Common myeloid progenitor, CD34-positive (primary cell): Measurements from ENCODE around the gene MACROD2.

Experiments
- CTCF ChIA-PET: fragments of 350-600 bp; sonication (Branson Sonifier 250); formaldehyde crosslinking; loops from one replicate; lab custom pipeline; 2021; ENCODE audit warnings: antibody characterized with exemption; lab: Charles Lee
- POLR2A ChIA-PET: fragments of 350-600 bp; sonication (Branson Sonifier 250); formaldehyde crosslinking; loops from one replicate; lab custom pipeline; 2021; ENCODE audit warnings: antibody characterized with exemption; lab: Charles Lee
- DNase-seq, 3 donors: peaks; one replicate each; pipeline versions ENCODE4 v3.0.0 to v3.0.0-alpha.2; 2013
- H3K27ac ChIP-seq, 2 experiments: 1 replicate in 1 of 2; 2 replicates in 1 of 2; pipeline ENCODE4 v1.7.0; 2013; ENCODE audit warnings: inconsistent platforms in 2 of 2, low read length in 2 of 2, mild to moderate bottlenecking in 2 of 2, low read depth in 1 of 2, moderate library complexity in 1 of 2; ENCODE audit not compliant: severe bottlenecking in 2 of 2, insufficient read depth in 1 of 2, poor library complexity in 1 of 2
- H3K27me3 ChIP-seq, 5 experiments: replicated peaks in 2 of 5; 1 replicate in 3 of 5; 2 replicates in 2 of 5; pipeline versions ENCODE4 v1.6.1 to v1.7.0; 2013; ENCODE audit warnings: low read length in 4 of 5, mild to moderate bottlenecking in 2 of 5, moderate library complexity in 2 of 5, inconsistent platforms in 1 of 5; ENCODE audit not compliant: insufficient read depth in 5 of 5, control insufficient read depth in 4 of 5
- H3K36me3 ChIP-seq, 4 experiments: 1 replicate in 2 of 4; 2 replicates in 2 of 4; pipeline versions ENCODE4 v1.6.1 to v1.7.0; 2013; ENCODE audit warnings: low read length in 3 of 4, control low read depth in 1 of 4, mild to moderate bottlenecking in 1 of 4; ENCODE audit not compliant: control insufficient read depth in 4 of 4, insufficient read depth in 4 of 4
- H3K4me1 ChIP-seq, 4 experiments: 1 replicate in 3 of 4; 2 replicates in 1 of 4; pipeline versions ENCODE4 v1.6.1 to v1.7.1; 2013; ENCODE audit warnings: low read length in 3 of 4, mild to moderate bottlenecking in 3 of 4, control low read depth in 1 of 4, inconsistent platforms in 1 of 4, moderate library complexity in 1 of 4; ENCODE audit not compliant: control insufficient read depth in 4 of 4, insufficient read depth in 4 of 4; ENCODE audit errors: control extremely low read depth in 1 of 4
- H3K4me3 ChIP-seq, 7 experiments: 1 replicate in 4 of 7; 2 replicates in 3 of 7; pipeline versions ENCODE4 v1.5.1 to v1.7.0; 2013; ENCODE audit warnings: mild to moderate bottlenecking in 7 of 7, low read length in 6 of 7, moderate library complexity in 6 of 7, inconsistent platforms in 2 of 7, low read depth in 2 of 7, control low read depth in 1 of 7; ENCODE audit not compliant: insufficient read depth in 4 of 7, control insufficient read depth in 1 of 7; ENCODE audit errors: extremely low read depth in 1 of 7
- H3K9me3 ChIP-seq, 5 experiments: 1 replicate in 4 of 5; 2 replicates in 1 of 5; pipeline versions ENCODE4 v1.6.1 to v1.7.1; 2013; ENCODE audit warnings: low read length in 4 of 5, mild to moderate bottlenecking in 2 of 5, inconsistent platforms in 1 of 5, low read depth in 1 of 5, moderate library complexity in 1 of 5; ENCODE audit not compliant: control insufficient read depth in 4 of 5, insufficient read depth in 2 of 5; ENCODE audit errors: control extremely low read depth in 1 of 5
- WGBS: methylation state at CpG from one replicate; pipeline ENCODE4 v1.1.5; 2013; ENCODE audit not compliant: insufficient coverage; 5-methylcytosine and 5-hydroxymethylcytosine counted together

Gene MACROD2

GRCh38 chr20:15613530-15613929 is 1618.2 kb downstream of the MACROD2 start:
- ChIA-PET POLR2A (no interaction called here), CTCF (no interaction called here)
- H3K27me3 ChIP-seq = no peaks in the 10 kb centered on the region
- no peak overlapping the region for H3K4me3 ChIP-seq
- H3K9me3 ChIP-seq = peaks cover 0 to 2% (median 0%) of the 10 kb centered on the region in 5 experiments
- no peak for DNase-seq
- peaks cover 0 to 15% (median 3%) of the 10 kb centered on the region in 4 experiments for H3K4me1 ChIP-seq
- 100% methylated on average over 4 of the region's 4 CpGs for WGBS
- H3K36me3 ChIP-seq = no peaks in the 10 kb centered on the region
- H3K27ac ChIP-seq = no peak overlapping the region

GRCh38 chr20:15616626-15617025 is 1621.3 kb downstream of the MACROD2 start:
- ChIA-PET POLR2A (no interaction called here), CTCF (no interaction called here)
- WGBS = no CpG with 5 or more reads among the region's 1 CpG
- Histone ChIP-seq H3K36me3 (no peaks in the 10 kb centered on the region), H3K9me3 (no peaks in the 10 kb centered on the region), H3K4me3 (no peak overlapping the region), H3K27ac (no peak overlapping the region), H3K27me3 (no peaks in the 10 kb centered on the region), H3K4me1 (no peaks in the 10 kb centered on the region)
- DNase-seq = no peak

DNA sequence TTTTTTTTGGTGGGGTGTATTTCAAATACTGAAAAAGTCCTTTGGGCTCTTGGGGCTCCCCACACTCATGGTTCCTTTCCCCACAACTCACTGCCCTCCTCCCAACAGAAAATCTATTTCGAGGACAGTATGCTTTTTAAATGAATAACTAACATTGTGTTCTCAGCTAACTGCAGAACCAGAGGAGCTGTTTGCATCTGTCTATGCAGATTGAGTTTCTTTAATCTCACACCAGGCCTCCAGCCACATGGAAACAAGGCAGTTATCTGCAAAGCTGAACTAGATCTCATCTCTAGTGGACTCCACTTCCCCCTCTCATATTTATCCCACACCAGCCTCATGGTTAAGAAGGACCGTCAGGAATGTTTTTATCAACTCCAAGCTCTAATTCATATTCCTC is 1622.8 kb downstream of the MACROD2 start:
- Histone ChIP-seq H3K4me1 (no peaks in the 10 kb centered on the region), H3K4me3 (no peak overlapping the region), H3K9me3 (no peaks in the 10 kb centered on the region), H3K27ac (no peak overlapping the region), H3K36me3 (no peaks in the 10 kb centered on the region), H3K27me3 (no peaks in the 10 kb centered on the region)
- POLR2A ChIA-PET = no interaction called here
- DNase-seq = no peak
- 96% methylated on average over 2 of the region's 2 CpGs for WGBS
- CTCF ChIA-PET = no interaction called here

DNA sequence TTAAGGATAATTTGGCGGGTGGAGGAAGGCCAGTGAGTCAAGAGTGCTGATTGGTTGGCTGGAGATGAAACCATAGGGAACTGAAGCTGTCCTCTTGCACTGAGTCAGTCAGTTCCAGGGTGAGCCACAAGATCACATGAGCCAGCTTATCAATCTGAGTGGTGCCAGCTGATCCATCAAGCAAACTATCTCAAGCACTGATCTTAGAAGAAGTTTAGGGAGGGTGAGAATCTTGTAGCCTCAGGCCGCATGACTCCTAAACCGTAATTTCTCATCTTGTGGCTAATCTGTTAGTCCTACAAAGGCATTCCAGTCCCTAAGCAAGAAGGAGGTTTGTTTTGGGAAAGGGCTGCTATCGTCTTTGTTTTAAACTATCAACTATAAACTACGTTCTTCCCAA is 1623.6 kb downstream of the MACROD2 start:
- no CpG with 5 or more reads among the region's 5 CpGs for WGBS
- H3K4me1 ChIP-seq = no peaks in the 10 kb centered on the region
- no peak overlapping the region for H3K4me3 ChIP-seq
- no peaks in the 10 kb centered on the region for H3K9me3 ChIP-seq
- no peaks in the 10 kb centered on the region for H3K36me3 ChIP-seq
- H3K27me3 ChIP-seq = no peaks in the 10 kb centered on the region
- ChIA-PET POLR2A (no interaction called here), CTCF (no interaction called here)
- H3K27ac ChIP-seq = no peak overlapping the region
- DNase-seq = no peak

GRCh38 chr20:15619341-15619740 is 1624.0 kb downstream of the MACROD2 start:
- Histone ChIP-seq H3K4me3 (no peak overlapping the region), H3K4me1 (no peaks in the 10 kb centered on the region), H3K27ac (no peak overlapping the region), H3K9me3 (no peaks in the 10 kb centered on the region), H3K27me3 (no peaks in the 10 kb centered on the region), H3K36me3 (no peaks in the 10 kb centered on the region)
- CTCF ChIA-PET = no interaction called here
- POLR2A ChIA-PET = no interaction called here
- WGBS = 88% methylated on average over 2 of the region's 4 CpGs
- no peak for DNase-seq

DNA sequence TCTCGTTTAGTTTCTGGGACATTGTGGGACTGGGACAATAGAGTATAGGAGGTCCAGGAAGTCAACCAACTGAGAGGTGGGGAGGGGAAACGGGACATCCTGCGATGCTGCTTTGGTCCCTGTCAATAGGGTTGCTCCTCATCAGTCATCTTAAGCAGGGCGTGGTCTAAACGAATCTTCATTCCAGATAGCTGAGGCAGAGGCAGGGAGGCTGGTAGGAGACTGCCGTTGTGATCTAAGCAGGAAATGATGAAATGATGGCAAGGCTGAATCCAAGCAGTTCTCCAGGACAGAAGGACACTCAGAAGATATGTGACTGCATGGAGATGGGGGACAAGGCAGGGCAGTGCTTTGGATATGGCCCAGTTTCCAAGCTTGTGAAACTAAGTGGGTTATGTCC is 1624.5 kb downstream of the MACROD2 start:
- ChIA-PET CTCF (no interaction called here), POLR2A (no interaction called here)
- WGBS = 83% methylated on average over 6 of the region's 6 CpGs
- no peaks in the 10 kb centered on the region for H3K27me3 ChIP-seq
- no peaks in the 10 kb centered on the region for H3K9me3 ChIP-seq
- H3K27ac ChIP-seq = no peak overlapping the region
- DNase-seq = no peak
- H3K36me3 ChIP-seq = no peaks in the 10 kb centered on the region
- no peaks in the 10 kb centered on the region for H3K4me1 ChIP-seq
- H3K4me3 ChIP-seq = no peak overlapping the region

DNA sequence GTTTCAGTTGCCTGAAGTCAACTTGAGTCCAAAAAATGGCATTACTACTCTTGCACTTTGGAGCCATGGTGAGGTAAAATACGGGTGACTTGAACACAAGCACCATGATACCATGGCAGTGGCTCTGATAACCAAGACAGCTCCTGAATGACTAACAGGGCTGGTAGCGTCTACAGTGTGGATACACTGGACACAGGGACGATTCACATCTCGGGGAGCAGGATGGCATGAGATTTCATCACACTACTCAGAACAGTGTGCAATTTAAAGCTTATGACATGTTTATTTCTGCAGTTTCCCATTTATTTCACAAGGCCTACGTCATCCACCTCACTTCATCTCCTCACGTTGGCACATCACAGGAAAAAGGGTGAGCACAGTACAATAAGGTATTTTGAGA is 1627.1 kb downstream of the MACROD2 start:
- no peaks in the 10 kb centered on the region for H3K27me3 ChIP-seq
- H3K27ac ChIP-seq = no peak overlapping the region
- POLR2A ChIA-PET = no interaction called here
- no peaks in the 10 kb centered on the region for H3K9me3 ChIP-seq
- H3K4me3 ChIP-seq = no peak overlapping the region
- H3K4me1 ChIP-seq = no peaks in the 10 kb centered on the region
- 90% methylated on average over 4 of the region's 6 CpGs for WGBS
- DNase-seq = no peak
- no peaks in the 10 kb centered on the region for H3K36me3 ChIP-seq
- CTCF ChIA-PET = no interaction called here
